H1 (cell line): ENCODE measurements around the gene GPANK1. TPM values are rescaled to one million over a fixed set of nuclear protein-coding genes. Genes with fewer than 3 reads are reported as not detected.
A peak's percentile ranks its signal among the peaks of the same experiment; 100 is the strongest.

Source experiments
- BRCA1 ChIP-seq: IDR thresholded peaks from 2 replicates; pipeline ENCODE4 v1.6.1; 2012; ENCODE audit warnings: low read depth, low read length, improper control_type of control experiment
- CBX8 ChIP-seq: fragments of 300-800, 300-1000 bp; sonication (generic); IDR thresholded peaks from 2 replicates; pipeline ENCODE4 v1.7.1; 2016; ENCODE audit warnings: low read depth, low read length, borderline replicate concordance
- CREB1 ChIP-seq: IDR thresholded peaks from 2 replicates; pipeline ENCODE4 v1.6.1; 2012; ENCODE audit warnings: inconsistent platforms
- CTBP2 ChIP-seq: IDR thresholded peaks from 2 replicates; pipeline ENCODE4 v1.7.0; 2011; ENCODE audit warnings: borderline replicate concordance, mild to moderate bottlenecking, moderate library complexity, mixed read lengths, low read length; ENCODE audit not compliant: insufficient read depth, insufficient read length
- EP300 ChIP-seq, 2 experiments: IDR thresholded peaks; 1 replicate in 1 of 2; 2 replicates in 1 of 2; pipeline ENCODE4 v1.6.1; 2011 to 2012; ENCODE audit warnings: low read depth in 2 of 2, low read length in 2 of 2, mild to moderate bottlenecking in 2 of 2, borderline replicate concordance in 1 of 2, inconsistent platforms in 1 of 2, moderate library complexity in 1 of 2
- GTF2F1 ChIP-seq: IDR thresholded peaks from 2 replicates; pipeline ENCODE4 v1.6.1; 2012; ENCODE audit warnings: low read depth, low read length, improper control_type of control experiment, borderline replicate concordance
- JUND ChIP-seq: IDR thresholded peaks from 2 replicates; pipeline ENCODE4 v1.6.1; 2011; ENCODE audit warnings: mild to moderate bottlenecking, improper control_type of control experiment, low read length
- KDM5A ChIP-seq: fragments of 200-600 bp; IDR thresholded peaks from 2 replicates; pipeline ENCODE4 v1.7.1; 2012; ENCODE audit warnings: mild to moderate bottlenecking, low read length, inconsistent platforms, mixed read lengths
- NANOG ChIP-seq: IDR thresholded peaks from 2 replicates; pipeline ENCODE4 v1.6.1; 2011; ENCODE audit warnings: low read length, low read depth, mild to moderate bottlenecking, inconsistent platforms; ENCODE audit not compliant: insufficient read depth, poor library complexity, severe bottlenecking
- PHF8 ChIP-seq: fragments of 200-600 bp; sonication (generic); conservative IDR thresholded peaks from 2 replicates; pipeline ENCODE4 v1.7.1; 2012; ENCODE audit warnings: low read depth, mild to moderate bottlenecking, inconsistent platforms, low read length, moderate library complexity
- POLR2A ChIP-seq, 2 experiments: IDR thresholded peaks; 1 replicate in 1 of 2; 2 replicates in 1 of 2; pipeline ENCODE4 v1.6.1; 2011; ENCODE audit warnings: low read depth in 2 of 2, low read length in 2 of 2, mild to moderate bottlenecking in 2 of 2; ENCODE audit errors: control extremely low read depth in 1 of 2
- RAD21 ChIP-seq, 2 experiments: IDR thresholded peaks in 1 of 2; conservative IDR thresholded peaks in 1 of 2; 2 replicates each; pipeline ENCODE4 v1.6.1; 2011; ENCODE audit warnings: low read depth in 2 of 2, low read length in 2 of 2, improper control_type of control experiment in 1 of 2, inconsistent platforms in 1 of 2, mild to moderate bottlenecking in 1 of 2, moderate library complexity in 1 of 2
- RFX5 ChIP-seq: IDR thresholded peaks from 2 replicates; pipeline ENCODE4 v1.6.1; 2011; ENCODE audit warnings: low read depth, low read length, improper control_type of control experiment, borderline replicate concordance
- RNF2 ChIP-seq: fragments of 200-900, 300-1000 bp; sonication (generic); IDR thresholded peaks from 2 replicates; pipeline ENCODE4 v1.7.1; 2016; ENCODE audit warnings: borderline replicate concordance, low read depth, mild to moderate bottlenecking, antibody characterized with exemption, low read length; ENCODE audit not compliant: poor library complexity, severe bottlenecking; ENCODE audit errors: missing control alignments
- RXRA ChIP-seq: IDR thresholded peaks from 2 replicates; pipeline ENCODE4 v1.6.1; 2011; ENCODE audit warnings: low read depth, mild to moderate bottlenecking, low read length, moderate library complexity; ENCODE audit not compliant: insufficient read depth
- SIN3A ChIP-seq, 2 experiments: IDR thresholded peaks in 1 of 2; conservative IDR thresholded peaks in 1 of 2; 2 replicates each; pipeline ENCODE4 v1.6.1; 2011 to 2012; ENCODE audit warnings: low read length in 2 of 2, improper control_type of control experiment in 1 of 2, low read depth in 1 of 2, mild to moderate bottlenecking in 1 of 2
- SIRT6 ChIP-seq: IDR thresholded peaks from one replicate; pipeline ENCODE4 v1.7.1; 2012; ENCODE audit warnings: low read length, inconsistent platforms
- SP2 ChIP-seq: IDR thresholded peaks from 2 replicates; pipeline ENCODE4 v1.6.1; 2012; ENCODE audit warnings: mild to moderate bottlenecking, low read length, inconsistent platforms
- SRF ChIP-seq: IDR thresholded peaks from 2 replicates; pipeline ENCODE4 v1.6.1; 2011; ENCODE audit warnings: mild to moderate bottlenecking, low read depth, low read length, moderate library complexity
- SUZ12 ChIP-seq: fragments of 200-600 bp; sonication (generic); IDR thresholded peaks from 2 replicates; pipeline ENCODE4 v1.6.1; 2012; ENCODE audit warnings: mild to moderate bottlenecking, inconsistent platforms, low read length, moderate library complexity, mixed read lengths
- TAF7 ChIP-seq: optimal IDR thresholded peaks from 2 replicates; pipeline ENCODE3; 2011; ENCODE audit warnings: low read depth, mild to moderate bottlenecking, inconsistent platforms, low read length, moderate library complexity, borderline replicate concordance
- polyA plus RNA-seq, 7 experiments: library from polyadenylated mRNA; depleted of rRNA in 3 of 7; stranded (reverse) in 5 of 7; unstranded in 2 of 7; fragments of >200 nt in 5 of 7; fragments of 200-250 nt in 2 of 7; gene quantifications; 1 replicate in 5 of 7; 2 replicates in 1 of 7; 4 replicates in 1 of 7; pipeline versions ENCODE4 v1.2.1 to v1.2.3, GENCODE V29; 2011 to 2013; ENCODE audit warnings: missing spikeins in 2 of 7, mixed read lengths in 2 of 7
- total RNA-seq: library from RNA; stranded (reverse); fragmentation: NEBNext Ultra II Directional; extraction: Animal tissue kit (Norgen Biotek cat#: 25700); gene quantifications from 2 replicates; pipeline ENCODE4 v1.2.1, GENCODE V29; 2021
- TF ChIP-seq, protein P1 (sequence below): IDR thresholded peaks from 2 replicates; pipeline ENCODE4 v1.6.1; 2011; ENCODE audit warnings: low read depth, mild to moderate bottlenecking, low read length; ENCODE audit not compliant: insufficient read depth

Gene GPANK1
- total and polyA plus RNA-seq, 2 of the 8 experiments (the other 6 are each of a cell fraction or from before 2014, with no cell fraction given), result 24.5 to 30.2 TPM

- TF ChIP-seq, protein P1, sequence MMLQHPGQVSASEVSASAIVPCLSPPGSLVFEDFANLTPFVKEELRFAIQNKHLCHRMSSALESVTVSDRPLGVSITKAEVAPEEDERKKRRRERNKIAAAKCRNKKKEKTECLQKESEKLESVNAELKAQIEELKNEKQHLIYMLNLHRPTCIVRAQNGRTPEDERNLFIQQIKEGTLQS, result no peak
- TF ChIP-seq RNF2, result no peak
- peak; percentile 90 for TF ChIP-seq TAF7
- TF ChIP-seq RFX5, result no peak
- 0 out of 2 replicates have a peak, but pooled peaks have one; percentile 20 for TF ChIP-seq KDM5A
- TF ChIP-seq RAD21 (IDR thresholded peaks at IDR 0.05 in 1 of 2, conservative IDR thresholded peaks at IDR 0.05 in 1 of 2; ENCODE audit: low read depth in 2 of 2, low read length in 2 of 2), result no peak
- TF ChIP-seq SIN3A (conservative IDR thresholded peaks at IDR 0.05 in 1 of 2, IDR thresholded peaks at IDR 0.05 in 1 of 2; ENCODE audit: low read depth in 1 of 2, low read length in 2 of 2), result peak in 1 of 2 experiments; percentile 63; a peak in 1 of 4 replicates
- no peak for TF ChIP-seq SP2
- TF ChIP-seq POLR2A (IDR thresholded peaks at IDR 0.05; ENCODE audit: control extremely low read depth in 1 of 2, low read depth in 2 of 2, low read length in 2 of 2), result peak; percentile 75 to 83
- TF ChIP-seq PHF8, result peak; percentile 69
- TF ChIP-seq RXRA, result no peak
- TF ChIP-seq SRF, result no peak
- no peak for TF ChIP-seq SIRT6
- no peak for TF ChIP-seq GTF2F1
- no peak for TF ChIP-seq CBX8
- TF ChIP-seq CTBP2, result no peak
- peak; percentile 2 to 33; a peak in 2 of 3 replicates for TF ChIP-seq EP300 (IDR thresholded peaks at IDR 0.05; ENCODE audit: borderline replicate concordance in 1 of 2, low read depth in 2 of 2, low read length in 2 of 2)
- no peak for TF ChIP-seq BRCA1
- TF ChIP-seq JUND, result no peak
- TF ChIP-seq CREB1, result no peak; the same call in 1 of the 2 replicates
- no peak for TF ChIP-seq NANOG
- no peak for TF ChIP-seq SUZ12
These were observed 44.0 kb downstream of the GPANK1 start, which contains the start of gene PRRC2A (continued) for GRCh38 chr6:31620586-31621319.
